Fibroblast of the aortic adventitia (primary cell): ENCODE results near the gene GPATCH4. TPM values are rescaled to one million over a fixed set of nuclear protein-coding genes. Genes with fewer than 3 reads are reported as not detected.
"Not testable (repeated sequence)": the region's sequence is repeated elsewhere in the genome, so short reads cannot be mapped to it uniquely, and the experiment has no call there.

Experiments used
- DNase-seq: peaks from one replicate; pipeline ENCODE4 v3.0.0-alpha.2; 2010; ENCODE audit warnings: low read depth
- H3K4me3 ChIP-seq: 2 replicates; pipeline ENCODE4 v1.5.1; 2011; ENCODE audit warnings: low read depth, mild to moderate bottlenecking, control low read depth, low read length, moderate library complexity
- total RNA-seq: library from RNA; depleted of rRNA; stranded (reverse); fragments of >200 nt; gene quantifications from 2 replicates; pipeline ENCODE4 v1.2.3, GENCODE V29; 2012; ENCODE audit warnings: low replicate concordance
- TF ChIP-seq, protein P1 (sequence below): IDR thresholded peaks from 2 replicates; pipeline ENCODE4 v1.5.1; 2011; ENCODE audit warnings: mild to moderate bottlenecking, low read length, control low read depth, inconsistent platforms; ENCODE audit not compliant: insufficient read depth

Gene GPATCH4
- total RNA-seq, 1 donor: 18.9 TPM

GRCh38 chr1:156592158-156592909 lies 8.9 kb downstream of the GPATCH4 start:
- H3K4me3 ChIP-seq: peak overlapping the region; percentile 88
- TF ChIP-seq, protein P1, sequence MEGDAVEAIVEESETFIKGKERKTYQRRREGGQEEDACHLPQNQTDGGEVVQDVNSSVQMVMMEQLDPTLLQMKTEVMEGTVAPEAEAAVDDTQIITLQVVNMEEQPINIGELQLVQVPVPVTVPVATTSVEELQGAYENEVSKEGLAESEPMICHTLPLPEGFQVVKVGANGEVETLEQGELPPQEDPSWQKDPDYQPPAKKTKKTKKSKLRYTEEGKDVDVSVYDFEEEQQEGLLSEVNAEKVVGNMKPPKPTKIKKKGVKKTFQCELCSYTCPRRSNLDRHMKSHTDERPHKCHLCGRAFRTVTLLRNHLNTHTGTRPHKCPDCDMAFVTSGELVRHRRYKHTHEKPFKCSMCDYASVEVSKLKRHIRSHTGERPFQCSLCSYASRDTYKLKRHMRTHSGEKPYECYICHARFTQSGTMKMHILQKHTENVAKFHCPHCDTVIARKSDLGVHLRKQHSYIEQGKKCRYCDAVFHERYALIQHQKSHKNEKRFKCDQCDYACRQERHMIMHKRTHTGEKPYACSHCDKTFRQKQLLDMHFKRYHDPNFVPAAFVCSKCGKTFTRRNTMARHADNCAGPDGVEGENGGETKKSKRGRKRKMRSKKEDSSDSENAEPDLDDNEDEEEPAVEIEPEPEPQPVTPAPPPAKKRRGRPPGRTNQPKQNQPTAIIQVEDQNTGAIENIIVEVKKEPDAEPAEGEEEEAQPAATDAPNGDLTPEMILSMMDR: no peak
- no peak for DNase-seq

DNA sequence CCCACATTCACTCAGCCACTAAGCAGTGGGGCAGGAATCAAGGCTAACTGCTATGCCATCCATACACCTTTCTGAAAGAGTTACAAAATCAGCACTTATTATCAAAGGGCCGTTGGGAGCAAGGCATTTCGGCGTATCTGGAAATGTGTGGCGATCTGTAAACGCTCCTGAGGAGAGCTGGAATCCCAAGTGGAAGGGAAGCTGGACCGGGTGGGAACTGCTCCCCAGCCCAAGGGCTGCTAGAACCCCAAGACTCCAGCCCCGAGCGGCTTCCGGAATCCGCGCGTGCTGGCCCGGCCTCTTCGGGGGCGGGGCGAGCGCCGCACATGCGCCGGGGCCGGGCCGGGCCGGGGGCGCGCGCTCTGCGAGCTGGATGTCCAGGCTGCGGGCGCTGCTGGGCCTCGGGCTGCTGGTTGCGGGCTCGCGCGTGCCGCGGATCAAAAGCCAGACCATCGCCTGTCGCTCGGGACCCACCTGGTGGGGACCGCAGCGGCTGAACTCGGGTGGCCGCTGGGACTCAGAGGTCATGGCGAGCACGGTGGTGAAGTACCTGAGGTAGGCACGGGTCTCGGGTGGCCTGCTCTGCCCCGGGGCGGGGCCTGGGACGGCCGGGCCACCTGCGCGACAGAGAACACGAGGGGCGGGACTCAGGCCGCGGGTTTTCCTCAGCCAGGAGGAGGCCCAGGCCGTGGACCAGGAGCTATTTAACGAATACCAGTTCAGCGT lies 9.7 kb downstream of the GPATCH4 start, which contains the start of gene NAXE:
Gene NAXE, plus strand, starts transcription at position 345 of the 726 bp plus-strand sequence. Its CDS starts 29 bp downstream, at position 374.
- TF ChIP-seq, protein P1: no peak
- peak; percentile 46 for DNase-seq
- H3K4me3 ChIP-seq: peak within 1 kb of the TSS; percentile 88

- DNase-seq: no peak
- TF ChIP-seq, protein P1: no peak
- peak overlapping the region; percentile 88 for H3K4me3 ChIP-seq
Measured at GRCh38 chr1:156591181-156591431, 10.2 kb downstream of the GPATCH4 start.

DNA sequence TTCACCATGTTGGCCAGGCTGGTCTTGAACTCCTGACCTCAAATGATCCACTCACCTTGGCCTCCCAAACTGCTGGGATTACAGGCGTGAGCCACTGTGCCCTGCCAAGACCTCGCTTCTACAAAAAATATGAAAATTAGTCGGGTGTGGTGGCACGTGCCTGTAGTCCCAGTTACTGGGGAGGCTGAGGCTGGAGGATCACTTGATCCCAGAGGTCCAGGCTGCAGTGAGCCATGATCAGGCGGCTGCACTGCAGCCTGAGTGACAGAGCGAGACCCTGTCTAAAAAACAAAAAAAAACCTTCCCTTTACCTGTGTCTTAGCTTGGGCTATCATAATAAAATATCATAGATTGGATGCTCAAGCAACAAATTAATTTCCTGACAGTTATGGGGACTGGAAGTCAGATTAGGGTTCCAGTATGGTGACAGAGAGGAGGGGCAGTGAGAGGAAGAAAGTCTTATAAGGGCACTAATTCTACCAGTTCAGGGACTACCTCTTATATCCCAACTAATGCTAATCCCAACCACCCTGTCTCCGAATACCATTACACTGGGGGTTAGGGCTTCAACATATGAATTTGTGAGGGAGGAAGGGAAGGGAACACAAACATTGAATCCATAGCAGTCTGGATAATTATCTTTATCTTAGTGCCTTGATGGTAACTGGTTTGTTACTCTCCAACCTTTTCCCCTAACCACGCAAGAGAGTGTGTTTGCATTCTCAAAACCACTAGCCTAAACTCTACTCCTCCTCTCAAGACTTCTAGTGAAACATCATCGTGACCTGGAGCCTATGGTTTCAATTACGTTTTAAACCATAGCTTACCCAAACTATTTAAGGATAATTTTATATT lies 10.7 kb downstream of the GPATCH4 start:
- DNase-seq: no peak
- TF ChIP-seq, protein P1: no peak
- no peak overlapping the region for H3K4me3 ChIP-seq

DNA sequence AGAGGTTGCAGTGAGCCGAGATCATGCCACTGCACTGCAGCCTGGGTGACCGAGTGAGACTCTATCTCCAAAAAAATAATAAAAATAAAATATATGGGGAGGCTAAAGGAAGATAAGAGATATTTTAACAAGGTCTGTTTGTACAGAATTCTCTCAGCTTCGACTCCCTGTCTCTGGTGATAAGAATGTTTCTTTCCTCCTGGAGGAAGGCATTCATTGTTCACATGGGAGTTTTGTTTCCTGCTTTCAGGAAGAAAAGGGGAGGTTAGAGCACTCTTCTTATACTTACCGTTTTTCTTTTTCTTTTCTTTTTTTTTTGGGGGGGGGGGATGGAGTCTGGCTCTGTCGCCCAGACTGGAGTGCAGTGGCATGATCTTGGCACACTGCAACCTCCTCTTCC lies 11.7 kb downstream of the GPATCH4 start:
- no peak for DNase-seq
- no peak overlapping the region for H3K4me3 ChIP-seq
- TF ChIP-seq, protein P1: no peak

GRCh38 chr1:156587927-156588326 lies 13.4 kb downstream of the GPATCH4 start:
- not testable (repeated sequence) for H3K4me3 ChIP-seq, DNase-seq
